ENCODE measurements around the gene TKTL1.
A peak's percentile ranks its signal among the peaks of the same experiment; 100 is the strongest.

TKTL1 gene

GRCh38 chrX:154365052-154365600 lies 69.5 kb downstream of the TKTL1 start:
- DNase-seq = no peak

DNA sequence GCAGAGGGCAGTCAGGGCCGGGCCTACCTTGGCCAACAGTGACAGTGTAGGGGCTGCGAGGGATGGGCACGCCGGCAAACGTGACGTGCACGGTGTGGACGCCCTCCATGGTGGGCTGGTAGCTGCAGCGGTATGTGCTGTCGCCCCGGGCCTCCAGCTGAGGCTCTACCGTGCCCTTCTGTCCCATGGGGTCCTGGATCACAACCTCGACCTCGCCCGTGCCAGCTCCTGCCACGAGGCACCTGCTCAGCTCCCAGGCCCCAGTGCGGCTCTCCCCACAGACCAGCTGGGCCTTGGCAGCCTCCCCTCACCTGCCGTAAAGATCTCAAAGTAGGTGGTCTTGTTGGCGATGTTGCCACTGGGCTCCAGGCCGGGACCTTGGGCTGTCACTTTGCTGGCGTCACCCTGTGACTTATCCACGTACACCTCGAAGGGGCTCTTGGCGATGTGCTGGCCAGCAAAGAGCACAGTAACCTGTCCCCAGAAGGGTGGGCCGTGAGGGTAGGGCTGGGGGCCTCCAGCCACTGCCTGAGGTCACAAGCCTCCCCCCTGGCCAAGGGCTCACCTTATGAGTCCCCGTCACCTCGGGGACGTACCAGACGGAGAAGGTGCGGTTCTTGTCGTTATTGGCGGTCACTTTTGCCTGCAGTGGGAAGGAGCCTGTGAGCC lies 70.5 kb downstream of the TKTL1 start:
- no peak for DNase-seq

DNA sequence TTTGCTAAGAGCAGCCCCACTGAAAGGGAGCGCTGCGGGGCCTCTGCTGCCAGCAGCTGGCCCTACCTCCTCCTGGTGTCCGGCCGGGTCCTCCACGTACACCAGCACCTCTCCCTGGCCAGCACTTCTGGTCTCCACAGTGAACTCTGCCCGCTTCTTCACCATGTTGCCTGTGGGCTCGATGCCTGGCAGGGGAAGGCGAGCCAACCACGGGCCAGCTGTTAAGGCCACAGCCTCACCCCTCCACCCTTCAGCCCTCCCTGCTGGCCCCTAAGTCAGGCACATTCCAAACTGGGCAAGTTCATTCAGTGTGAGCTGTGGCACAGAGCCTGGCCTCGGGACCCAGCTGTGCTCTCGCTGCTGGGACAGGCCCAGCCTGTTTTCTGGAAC lies 71.1 kb downstream of the TKTL1 start:
- DNase-seq = no peak

DNA sequence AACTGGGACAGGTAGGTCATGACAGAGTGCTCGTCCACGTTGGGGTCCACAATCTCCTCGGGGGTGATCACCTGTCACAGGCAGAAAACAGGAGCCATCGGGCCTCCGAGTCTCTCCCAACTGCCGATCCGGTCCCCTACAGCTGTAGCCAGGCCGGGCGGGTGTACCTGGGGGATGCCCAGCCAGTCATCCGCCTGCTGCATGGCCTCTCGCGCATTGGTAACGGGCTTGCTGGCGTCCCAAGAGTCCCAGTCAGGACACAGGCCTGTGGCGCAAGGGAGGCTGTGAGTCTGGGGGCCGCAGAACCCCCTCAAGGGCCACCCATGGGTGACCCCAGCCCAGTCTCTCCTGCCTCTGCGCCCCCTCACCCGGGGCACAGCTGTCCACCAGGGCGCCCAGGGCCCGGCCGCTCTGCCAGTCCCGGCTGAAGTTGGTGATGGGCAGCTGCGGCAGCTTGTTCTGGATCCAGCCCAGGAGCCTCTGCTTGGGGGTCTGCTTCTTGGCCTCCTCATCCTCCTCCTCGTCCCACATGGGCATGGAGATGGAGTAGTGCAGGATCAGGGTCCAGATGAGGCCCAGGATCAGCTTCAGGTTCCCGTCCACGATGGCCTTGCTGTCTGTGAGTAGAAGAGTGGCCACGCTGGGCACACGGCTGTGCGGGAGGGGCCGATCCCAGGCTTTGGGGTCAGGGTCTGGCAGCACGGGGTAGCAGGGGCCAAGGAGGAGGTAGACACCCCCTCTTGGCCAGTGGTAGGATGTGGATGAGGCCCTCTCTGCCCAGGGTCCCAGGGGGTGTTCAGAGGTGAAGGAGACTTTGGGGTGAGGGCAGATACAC lies 72.1 kb downstream of the TKTL1 start:
- no peak for DNase-seq

DNA sequence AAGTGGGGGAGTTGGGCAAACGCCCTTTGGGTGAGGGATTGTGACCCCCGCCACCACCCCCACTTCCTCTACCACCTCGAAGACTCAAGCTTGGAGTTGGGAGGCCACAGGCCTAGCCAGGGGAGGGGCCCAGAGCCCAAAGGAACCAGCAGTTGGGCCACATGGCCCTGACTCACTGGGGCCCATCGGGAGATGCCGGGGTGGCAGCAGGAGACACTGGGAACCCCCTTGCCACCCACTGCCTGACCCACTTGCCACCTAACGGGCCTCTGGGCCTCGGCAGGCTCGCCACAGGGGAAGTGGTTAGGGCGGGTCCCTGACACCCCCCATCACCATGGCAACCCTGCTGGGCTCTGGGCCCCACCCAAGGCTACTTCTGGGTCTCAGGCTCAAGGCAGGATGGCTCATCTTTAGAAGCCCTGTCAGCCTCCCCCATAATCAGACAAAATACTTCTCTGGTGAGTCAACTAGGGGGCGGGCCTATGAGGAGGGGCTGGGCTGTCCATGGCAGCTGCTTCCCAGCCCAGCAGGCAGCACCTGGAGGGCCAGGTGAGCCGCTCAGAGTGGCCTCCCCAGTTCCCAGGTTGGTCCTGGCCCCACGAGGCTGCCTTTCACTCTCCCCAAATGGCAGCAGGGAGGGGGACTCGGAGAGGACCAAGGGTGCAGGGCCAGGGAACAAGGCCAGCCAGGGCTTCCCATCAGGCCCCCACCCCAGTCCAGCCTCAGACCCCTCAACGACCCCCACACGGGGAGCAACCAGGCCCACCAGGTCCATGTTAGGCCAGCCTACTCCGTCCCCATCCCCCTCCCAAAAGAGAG lies 73.2 kb downstream of the TKTL1 start:
- peak; percentile 79 to 98 (median 82) for DNase-seq

- peak; percentile 57 to 79 (median 64) for DNase-seq
These were observed 74.1 kb downstream of the TKTL1 start for GRCh38 chrX:154369449-154370299.

DNA sequence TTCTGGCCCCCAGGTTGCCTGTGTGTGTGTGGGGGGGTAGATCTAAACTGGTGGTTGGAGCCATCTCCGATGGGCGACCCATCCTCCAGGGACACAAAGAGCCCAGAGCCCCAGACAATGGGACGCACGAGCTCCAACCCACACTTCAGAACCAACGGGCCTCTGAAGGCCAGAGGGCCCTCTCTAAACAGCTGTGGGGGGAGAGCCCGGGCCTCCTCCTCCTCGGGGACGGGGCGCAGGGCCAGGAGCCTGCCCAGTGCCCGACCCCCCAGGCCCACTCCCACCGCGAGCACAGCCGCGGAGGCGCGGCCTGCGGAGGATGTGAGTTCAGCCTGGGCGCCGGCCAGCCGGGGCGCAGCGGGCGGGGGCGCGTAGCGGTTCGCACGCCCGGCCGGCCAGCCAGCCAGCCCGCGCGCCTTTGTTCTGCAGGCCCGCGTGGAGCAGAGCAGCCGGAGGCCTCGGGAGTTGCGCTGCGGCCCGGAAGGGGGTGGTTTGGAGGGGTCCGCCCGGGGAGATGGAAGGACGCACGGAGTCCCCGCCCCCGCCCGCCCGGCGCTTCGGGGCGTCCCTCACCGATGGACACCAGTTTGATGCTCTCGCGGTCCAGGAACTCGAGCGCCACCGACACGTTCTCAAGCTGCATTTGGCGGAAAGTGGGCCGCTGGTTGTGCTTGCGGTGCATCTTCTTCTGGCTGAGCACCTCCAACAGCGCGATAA lies 74.9 kb downstream of the TKTL1 start:
- no peak for DNase-seq

DNA sequence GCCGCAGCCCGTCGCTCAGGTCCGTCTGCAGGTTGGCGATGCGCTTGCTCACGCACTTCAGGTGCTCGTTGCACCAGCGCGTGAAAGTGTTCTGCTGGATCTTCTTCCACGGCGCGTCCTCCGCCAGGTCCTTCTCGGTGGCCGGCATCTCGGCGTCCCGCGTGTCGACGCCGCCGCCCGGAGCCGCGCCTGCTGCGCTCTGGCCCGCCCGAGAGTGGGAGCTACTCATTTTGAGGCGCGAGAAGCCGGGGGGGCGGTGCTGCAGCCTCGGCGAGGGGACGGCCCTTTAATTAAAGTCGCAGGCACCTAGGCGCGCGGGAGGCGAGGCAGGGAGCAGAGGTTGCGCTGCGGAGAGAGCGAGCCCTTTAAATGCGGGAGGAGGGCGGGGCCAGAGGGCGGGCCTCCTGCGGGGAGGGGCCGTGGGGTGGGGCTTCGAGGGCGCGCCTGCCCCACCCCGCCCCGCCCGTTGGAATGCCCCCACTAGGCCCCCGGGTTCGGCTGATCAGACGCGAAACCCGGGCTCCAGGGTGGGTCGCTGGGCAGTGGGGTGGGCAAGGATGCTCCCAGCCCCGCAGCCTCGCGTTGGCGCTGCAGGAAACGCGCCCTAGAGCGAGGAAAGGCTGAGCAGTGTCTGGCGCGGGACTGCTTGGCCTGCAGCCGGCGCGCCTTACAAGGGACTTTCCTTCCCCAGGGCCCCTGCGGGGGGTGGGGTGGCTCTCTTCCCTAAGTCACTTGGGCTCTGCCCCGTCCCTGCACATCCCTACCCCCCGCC lies 75.6 kb downstream of the TKTL1 start:
- DNase-seq = peak; percentile 84 to 95 (median 88)

- no peak for DNase-seq
These were observed 76.2 kb downstream of the TKTL1 start for GRCh38 chrX:154371789-154372300.

- DNase-seq = peak in 1 of 5 donors; percentile 55
These were observed 77.0 kb downstream of the TKTL1 start for GRCh38 chrX:154372612-154373022.

GRCh38 chrX:154373340-154374306 lies 78.0 kb downstream of the TKTL1 start:
- DNase-seq = no peak

DNA sequence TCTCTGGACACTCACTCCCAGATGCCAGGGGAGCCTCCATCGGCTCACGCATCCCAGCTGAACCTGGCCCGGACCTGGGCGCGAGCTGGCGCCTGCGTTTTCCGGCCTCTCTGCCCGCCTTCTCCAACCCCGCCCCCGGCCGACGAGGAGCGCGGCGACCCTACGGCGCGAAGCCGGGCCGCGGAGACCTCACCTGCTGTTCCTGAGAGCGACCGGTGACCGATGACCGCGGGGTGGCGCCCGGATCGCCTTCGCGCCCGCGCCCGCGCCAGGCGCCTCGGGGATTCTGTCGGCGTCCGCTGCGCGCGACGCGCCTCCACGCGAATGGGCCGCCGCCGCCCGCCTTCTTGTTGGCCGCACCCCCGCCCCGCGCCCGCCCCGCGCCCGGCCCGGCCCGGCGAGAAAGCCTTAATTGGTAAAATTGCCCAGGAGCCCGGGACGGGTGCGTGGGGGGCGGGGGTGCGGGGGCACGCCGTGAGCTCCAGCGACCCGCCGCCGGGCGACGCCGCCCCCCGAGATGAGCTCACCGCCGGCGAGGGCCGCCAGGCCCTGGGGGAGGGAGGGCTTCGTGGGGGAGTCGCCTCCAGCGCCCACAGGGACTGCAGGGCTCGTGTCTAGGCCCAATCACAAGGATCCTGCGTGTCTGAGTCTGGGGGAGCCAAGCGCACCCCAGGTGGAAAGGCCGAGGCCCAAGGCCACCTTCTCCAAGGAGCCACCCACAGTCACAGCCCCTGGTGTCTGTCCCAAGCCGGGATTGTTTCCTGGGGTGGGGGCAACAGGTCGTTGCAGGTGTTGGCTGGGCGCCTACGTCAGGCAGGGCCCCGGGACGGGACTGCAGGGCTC lies 78.9 kb downstream of the TKTL1 start, which contains the start of gene FLNA:
FLNA (minus strand) TSS at position 322 of the 843 bp plus-strand sequence. CDS start 3,389 bp downstream, outside the sequence.
- peak in 1 of 5 donors; percentile 31 for DNase-seq

DNA sequence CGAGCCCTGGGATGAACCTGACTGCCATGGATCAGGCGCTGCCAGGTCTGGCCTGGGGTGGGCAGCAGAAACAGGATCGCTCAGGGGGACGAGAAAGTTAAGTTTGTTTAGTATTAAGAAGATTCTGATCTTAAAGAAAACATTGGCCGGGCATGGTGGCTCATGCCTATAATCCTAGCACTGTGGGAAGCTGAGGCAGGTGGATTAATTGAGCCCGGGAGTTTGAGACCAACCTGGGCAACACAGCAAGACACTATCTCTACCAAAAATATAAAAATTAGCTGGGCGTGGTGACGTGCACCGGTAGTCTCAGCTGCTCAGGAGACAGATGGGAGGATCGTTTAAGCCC lies 79.5 kb downstream of the TKTL1 start:
- no peak for DNase-seq

DNA sequence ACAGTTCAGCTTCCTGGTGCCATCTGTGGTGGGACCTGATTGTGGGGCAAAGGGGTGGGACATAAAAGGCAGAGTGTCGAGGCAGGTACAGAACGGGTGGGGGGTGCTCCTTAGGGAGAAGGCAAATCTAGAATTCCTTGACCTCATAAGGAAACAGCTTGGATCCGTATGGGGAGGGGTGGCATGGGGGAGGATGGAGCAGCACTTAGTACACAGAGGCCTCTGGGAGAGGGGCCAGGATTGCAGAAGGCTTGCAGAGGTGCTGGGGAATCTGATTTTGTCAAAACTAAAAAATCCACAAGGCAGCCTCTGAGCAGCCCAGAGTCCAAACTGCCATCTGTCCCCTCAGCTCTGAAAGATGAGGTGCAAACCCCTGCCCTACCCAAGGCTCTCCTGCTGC lies 81.2 kb downstream of the TKTL1 start:
- no peak for DNase-seq

GRCh38 chrX:154378059-154378798 lies 82.6 kb downstream of the TKTL1 start:
- peak in 2 of 5 donors; percentile 27 to 40 for DNase-seq

DNA sequence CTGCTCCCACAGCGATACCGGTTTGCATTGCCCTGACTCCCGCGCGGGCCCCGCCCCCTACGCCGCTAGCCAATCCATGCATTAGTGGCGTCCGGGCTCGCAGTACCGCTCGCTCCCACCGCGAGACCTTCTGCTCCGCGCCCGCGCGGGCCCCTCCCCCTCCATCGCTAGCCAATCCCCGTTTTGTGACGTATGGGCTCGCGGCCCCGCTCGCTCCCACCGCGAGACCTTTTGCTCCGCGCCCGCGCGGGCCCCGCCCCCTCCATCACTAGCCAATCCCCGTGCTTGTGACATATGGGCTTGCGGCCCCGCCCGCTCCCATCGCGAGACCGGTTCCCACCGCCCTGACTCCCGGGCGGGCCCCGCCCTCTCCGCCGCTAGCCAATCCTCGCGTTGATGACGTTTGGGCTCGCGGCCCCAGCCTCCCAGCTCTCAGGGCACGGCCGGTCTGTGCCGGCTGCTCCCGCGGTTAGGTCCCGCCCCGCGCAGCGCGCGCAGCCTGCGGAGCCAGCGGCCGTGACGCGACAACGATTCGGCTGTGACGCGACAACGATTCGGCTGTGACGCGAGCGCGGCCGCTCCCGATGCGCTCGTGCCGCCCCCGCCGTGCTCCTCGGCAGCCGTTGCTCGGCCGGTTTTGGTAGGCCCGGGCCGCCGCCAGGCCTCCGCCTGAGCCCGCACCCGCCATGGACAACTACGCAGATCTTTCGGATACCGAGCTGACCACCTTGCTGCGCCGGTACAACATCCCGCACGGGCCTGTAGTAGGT lies 83.4 kb downstream of the TKTL1 start, which contains the start of gene EMD:
EMD (plus strand) TSS at position 497 of the 770 bp plus-strand sequence; CDS start at position 687, 190 bp downstream.
- peak; percentile 92 to 99 (median 94) for DNase-seq

Measured in T-helper 1 cell (primary cell).